Neural progenitor cell (in vitro differentiated cells): ENCODE data around the gene VAV1.

ENCODE experiments used
- EZH2 ChIP-seq: fragments of 200-600 bp; sonication (generic); IDR thresholded peaks from 2 replicates; pipeline ENCODE4 v1.6.1; 2017; ENCODE audit warnings: antibody characterized with exemption, mild to moderate bottlenecking, moderate library complexity
- EZH2phosphoT487 ChIP-seq: fragments of 200-600 bp; sonication (generic); IDR thresholded peaks from 2 replicates; pipeline ENCODE4 v1.6.1; 2017; ENCODE audit warnings: antibody characterized with exemption
- TF ChIP-seq, protein P1 (sequence below): fragments of 200-600 bp; sonication (generic); IDR thresholded peaks from 2 replicates; pipeline ENCODE4 v1.5.1; 2017; ENCODE audit warnings: antibody characterized with exemption, mild to moderate bottlenecking

DNA sequence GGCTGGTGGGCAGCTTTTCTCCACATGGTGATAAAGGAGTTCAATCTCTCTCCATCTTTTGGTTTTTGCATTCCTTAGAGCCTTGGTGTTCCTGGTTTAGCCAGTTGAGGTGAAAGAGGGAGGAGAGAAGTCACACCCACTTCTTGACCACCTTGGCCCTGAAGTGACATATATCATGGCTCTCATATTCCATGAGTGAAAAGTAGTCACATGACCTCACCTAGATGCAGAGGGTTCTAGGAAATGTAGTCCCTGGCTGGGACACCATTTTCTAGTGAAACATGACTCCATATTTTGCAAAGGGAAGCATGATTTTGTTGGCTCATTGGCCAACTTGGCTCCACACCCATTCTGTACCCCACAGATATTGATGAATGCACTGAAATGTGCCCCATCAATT is 130.9 kb downstream of the VAV1 start:
- TF ChIP-seq, protein P1, sequence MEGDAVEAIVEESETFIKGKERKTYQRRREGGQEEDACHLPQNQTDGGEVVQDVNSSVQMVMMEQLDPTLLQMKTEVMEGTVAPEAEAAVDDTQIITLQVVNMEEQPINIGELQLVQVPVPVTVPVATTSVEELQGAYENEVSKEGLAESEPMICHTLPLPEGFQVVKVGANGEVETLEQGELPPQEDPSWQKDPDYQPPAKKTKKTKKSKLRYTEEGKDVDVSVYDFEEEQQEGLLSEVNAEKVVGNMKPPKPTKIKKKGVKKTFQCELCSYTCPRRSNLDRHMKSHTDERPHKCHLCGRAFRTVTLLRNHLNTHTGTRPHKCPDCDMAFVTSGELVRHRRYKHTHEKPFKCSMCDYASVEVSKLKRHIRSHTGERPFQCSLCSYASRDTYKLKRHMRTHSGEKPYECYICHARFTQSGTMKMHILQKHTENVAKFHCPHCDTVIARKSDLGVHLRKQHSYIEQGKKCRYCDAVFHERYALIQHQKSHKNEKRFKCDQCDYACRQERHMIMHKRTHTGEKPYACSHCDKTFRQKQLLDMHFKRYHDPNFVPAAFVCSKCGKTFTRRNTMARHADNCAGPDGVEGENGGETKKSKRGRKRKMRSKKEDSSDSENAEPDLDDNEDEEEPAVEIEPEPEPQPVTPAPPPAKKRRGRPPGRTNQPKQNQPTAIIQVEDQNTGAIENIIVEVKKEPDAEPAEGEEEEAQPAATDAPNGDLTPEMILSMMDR, result no peak
- TF ChIP-seq EZH2, result no peak
- no peak for TF ChIP-seq EZH2phosphoT487
